HCT116 (cell line): ENCODE data around the gene IGSF11. TPM values are rescaled to one million over a fixed set of nuclear protein-coding genes. Genes with fewer than 3 reads are reported as not detected.

Experiments
- ATAC-seq: fragments of 200-7000 bp; cut with Tn5 transposase; 2 replicates; pipeline ENCODE4 v1.9.1; 2020; ENCODE audit warnings: mild to moderate bottlenecking, moderate library complexity
- BruUV-seq: library from RNA; stranded (reverse); fragments of 400-500 nt; replicated peaks from 2 replicates; lab custom pipeline; 2021; lab: Mats Ljungman, UMichigan
- CTCF ChIA-PET: fragments of 300-600 bp; sonication (Branson Sonifier 250); formaldehyde crosslinking; loops from one replicate; lab custom pipeline; 2021; ENCODE audit warnings: antibody characterized with exemption; lab: Charles Lee
- POLR2A ChIA-PET: fragments of 300-600, 350-600 bp; sonication (Branson Sonifier 250); formaldehyde crosslinking; loops from one replicate; lab custom pipeline; 2021; ENCODE audit warnings: antibody characterized with exemption; lab: Charles Lee
- RAD21 ChIA-PET, 2 experiments: fragments of 300-600 bp; sonication (Branson Sonifier 250); formaldehyde crosslinking; loops; one replicate each; lab custom pipeline; 2023; ENCODE audit warnings: low total read pairs in 2 of 2; ENCODE audit not compliant: uncharacterized antibody in 2 of 2, unreplicated experiment in 2 of 2, low non-redundant PET in 1 of 2; lab: Charles Lee
- DNase-seq: peaks from one replicate; pipeline ENCODE4 v3.0.0-alpha.2; 2010; ENCODE audit warnings: low read depth, low spot score
- H2AFZ ChIP-seq: fragments of 200-600 bp; shearing (Covaris generic), sonication (generic); 2 replicates; pipeline ENCODE4 v1.6.1; 2017; ENCODE audit warnings: low read depth, mixed run types, mixed read lengths, antibody characterized with exemption, low read length; ENCODE audit not compliant: poor library complexity, severe bottlenecking
- H3K27ac ChIP-seq: 2 replicates; pipeline ENCODE4 v1.5.1; 2012; ENCODE audit warnings: low read depth, low read length
- H3K27me3 ChIP-seq: fragments of 200-600 bp; sonication (generic); 2 replicates; pipeline ENCODE4 v1.6.1; 2016; ENCODE audit warnings: mixed run types, low read length, mixed read lengths; ENCODE audit not compliant: insufficient read depth
- H3K36me3 ChIP-seq, 2 experiments: fragments of 200-500 bp in 1 of 2; fragments of 200-600 bp in 1 of 2; sonication (Bioruptor generic) in 1 of 2; sonication (generic) in 1 of 2; 2 replicates each; pipeline versions ENCODE4 v1.5.1 to v1.6.1; 2014 to 2016; ENCODE audit warnings: low read length in 2 of 2, inconsistent platforms in 1 of 2, mixed read lengths in 1 of 2, mixed run types in 1 of 2; ENCODE audit not compliant: insufficient read depth in 2 of 2, control insufficient read depth in 1 of 2
- H3K4me1 ChIP-seq, 2 experiments: fragments of 200-600 bp in 1 of 2; sonication (generic) in 1 of 2; 2 replicates each; pipeline versions ENCODE4 v1.5.1 to v1.6.1; 2012 to 2017; ENCODE audit warnings: low read length in 2 of 2, inconsistent platforms in 1 of 2, mild to moderate bottlenecking in 1 of 2, mixed read lengths in 1 of 2, mixed run types in 1 of 2, moderate library complexity in 1 of 2; ENCODE audit not compliant: insufficient read depth in 2 of 2, control insufficient read depth in 1 of 2
- H3K4me2 ChIP-seq: fragments of 200-600 bp; sonication (generic); 2 replicates; pipeline ENCODE4 v1.6.1; 2017; ENCODE audit warnings: mixed run types, low read length, mixed read lengths
- H3K4me3 ChIP-seq, 2 experiments: fragments of 200-600 bp in 1 of 2; sonication (generic) in 1 of 2; replicated peaks in 1 of 2; 2 replicates each; pipeline ENCODE4 v1.5.1; 2011 to 2016; ENCODE audit warnings: low read length in 2 of 2, control low read depth in 1 of 2, low read depth in 1 of 2, mild to moderate bottlenecking in 1 of 2, mixed read lengths in 1 of 2, mixed run types in 1 of 2
- H3K79me2 ChIP-seq: fragments of 200-600 bp; sonication (generic); 2 replicates; pipeline ENCODE4 v1.6.1; 2017; ENCODE audit warnings: mild to moderate bottlenecking, mixed run types, low read length, moderate library complexity, mixed read lengths; ENCODE audit not compliant: insufficient read depth
- H3K9ac ChIP-seq: fragments of 200-600 bp; sonication (generic); 2 replicates; pipeline ENCODE4 v1.6.1; 2016; ENCODE audit warnings: low read length, mixed read lengths
- H3K9me2 ChIP-seq: fragments of 200-600 bp; sonication (generic), shearing (Covaris generic); 2 replicates; pipeline ENCODE4 v1.6.1; 2017; ENCODE audit warnings: mixed run types, mild to moderate bottlenecking, moderate library complexity; ENCODE audit not compliant: insufficient read depth
- H3K9me3 ChIP-seq, 2 experiments: fragments of 200-500 bp in 1 of 2; fragments of 200-600 bp in 1 of 2; sonication (Bioruptor generic) in 1 of 2; sonication (generic) in 1 of 2; 2 replicates each; pipeline ENCODE4 v1.6.1; 2014 to 2017; ENCODE audit warnings: low read length in 2 of 2, mixed read lengths in 2 of 2, inconsistent platforms in 1 of 2, low read depth in 1 of 2, mild to moderate bottlenecking in 1 of 2, mixed run types in 1 of 2, moderate library complexity in 1 of 2; ENCODE audit not compliant: control insufficient read depth in 1 of 2, insufficient read depth in 1 of 2
- H4K20me1 ChIP-seq: fragments of 200-600 bp; sonication (generic), shearing (Covaris generic); 2 replicates; pipeline ENCODE4 v1.6.1; 2017; ENCODE audit warnings: mixed run types, mild to moderate bottlenecking, moderate library complexity; ENCODE audit not compliant: insufficient read depth
- CBX3 ChIP-seq: IDR thresholded peaks from 2 replicates; pipeline ENCODE4 v1.6.1; 2012; ENCODE audit warnings: low read depth
- EGR1 ChIP-seq: IDR thresholded peaks from 2 replicates; pipeline ENCODE4 v1.6.1; 2012; ENCODE audit warnings: low read depth
- ELF1 ChIP-seq: IDR thresholded peaks from 2 replicates; pipeline ENCODE4 v1.6.1; 2012; ENCODE audit warnings: low read depth, borderline replicate concordance
- EZH2phosphoT487 ChIP-seq: fragments of 200-600 bp; IDR thresholded peaks from 2 replicates; pipeline ENCODE4 v1.6.1; 2018; ENCODE audit warnings: antibody characterized with exemption, borderline replicate concordance
- POLR2A ChIP-seq: IDR thresholded peaks from 2 replicates; pipeline ENCODE4 v1.7.0; 2011; ENCODE audit warnings: borderline replicate concordance; ENCODE audit not compliant: insufficient read depth, insufficient read length; ENCODE audit errors: extremely low read depth
- POLR2AphosphoS5 ChIP-seq: IDR thresholded peaks from 2 replicates; pipeline ENCODE4 v1.6.1; 2011; ENCODE audit warnings: mild to moderate bottlenecking, low read depth, low read length, moderate library complexity
- SP1 ChIP-seq: IDR thresholded peaks from 2 replicates; pipeline ENCODE4 v1.6.1; 2012; ENCODE audit warnings: low read depth
- SRF ChIP-seq: IDR thresholded peaks from 2 replicates; pipeline ENCODE4 v1.6.1; 2012; ENCODE audit warnings: low read depth
- TCF7L2 ChIP-seq: IDR thresholded peaks from 2 replicates; pipeline ENCODE4 v1.7.0; 2011; ENCODE audit warnings: borderline replicate concordance, inconsistent platforms; ENCODE audit not compliant: insufficient read depth, insufficient read length; ENCODE audit errors: extremely low read depth
- ZNF274 ChIP-seq: fragments of 200-500 bp; sonication (Bioruptor generic); IDR thresholded peaks from 2 replicates; pipeline ENCODE4 v1.6.1; 2014; ENCODE audit warnings: mild to moderate bottlenecking, low read depth, low read length, inconsistent platforms
- intact Hi-C: fragments of 100-400 bp; cut with micrococcal nuclease; formaldehyde crosslinking; loops from 2 replicates; pipeline ENCODE4 v1.10.0; 2022
- total RNA-seq: library from RNA; stranded (reverse); gene quantifications from one replicate; pipeline ENCODE4 v1.2.1, GENCODE V29; 2021; ENCODE audit not compliant: unreplicated experiment
- TF ChIP-seq, protein P1 (sequence below): IDR thresholded peaks from 2 replicates; pipeline ENCODE4 v1.6.1; 2011; ENCODE audit warnings: mild to moderate bottlenecking, low read length, moderate library complexity; ENCODE audit not compliant: insufficient replicate concordance; ENCODE audit errors: extremely low read depth

Gene IGSF11
- total RNA-seq, 1 experiment from 2014 or later: not detected

DNA sequence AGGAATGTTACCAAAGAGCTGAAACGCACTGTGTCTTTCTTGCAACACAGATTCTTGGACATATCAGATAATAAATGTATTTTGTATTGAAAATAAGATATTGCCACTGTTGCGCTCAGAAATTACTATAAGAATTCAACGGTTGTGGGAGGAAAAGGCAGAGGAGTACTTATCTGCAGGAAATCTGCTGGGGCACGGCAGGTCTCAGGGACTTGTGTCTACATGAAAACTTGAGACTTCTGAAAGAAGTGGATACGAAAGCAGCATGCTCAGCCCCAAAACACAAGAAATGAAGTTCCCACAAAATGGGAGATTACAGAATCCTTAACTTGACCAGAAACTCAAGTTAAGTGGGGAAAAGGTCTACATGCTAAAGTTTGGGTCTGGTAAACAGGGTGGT is 86.5 kb downstream of the IGSF11 start:
- H3K4me3 ChIP-seq: no peak overlapping the region
- no peaks in the 10 kb centered on the region for H3K36me3 ChIP-seq
- CTCF ChIA-PET: no interaction called here
- no peaks in the 10 kb centered on the region for H3K9me2 ChIP-seq
- peaks cover 27% of the 10 kb centered on the region for H3K27me3 ChIP-seq
- H3K4me1 ChIP-seq: no peaks in the 10 kb centered on the region
- H3K9ac ChIP-seq: no peak overlapping the region
- POLR2A ChIA-PET: no interaction called here
- no peaks in the 10 kb centered on the region for H3K9me3 ChIP-seq
- no peaks in the 10 kb centered on the region for H3K79me2 ChIP-seq
- no peak overlapping the region for H3K27ac ChIP-seq
- H4K20me1 ChIP-seq: no peaks in the 10 kb centered on the region; the same call in 1 of the 2 replicates
- no peak for ATAC-seq
- no peak overlapping the region for H2AFZ ChIP-seq
- H3K4me2 ChIP-seq: no peak overlapping the region
- no peak for TF ChIP-seq EZH2phosphoT487
- no peak for TF ChIP-seq ZNF274
- TF ChIP-seq, protein P1, sequence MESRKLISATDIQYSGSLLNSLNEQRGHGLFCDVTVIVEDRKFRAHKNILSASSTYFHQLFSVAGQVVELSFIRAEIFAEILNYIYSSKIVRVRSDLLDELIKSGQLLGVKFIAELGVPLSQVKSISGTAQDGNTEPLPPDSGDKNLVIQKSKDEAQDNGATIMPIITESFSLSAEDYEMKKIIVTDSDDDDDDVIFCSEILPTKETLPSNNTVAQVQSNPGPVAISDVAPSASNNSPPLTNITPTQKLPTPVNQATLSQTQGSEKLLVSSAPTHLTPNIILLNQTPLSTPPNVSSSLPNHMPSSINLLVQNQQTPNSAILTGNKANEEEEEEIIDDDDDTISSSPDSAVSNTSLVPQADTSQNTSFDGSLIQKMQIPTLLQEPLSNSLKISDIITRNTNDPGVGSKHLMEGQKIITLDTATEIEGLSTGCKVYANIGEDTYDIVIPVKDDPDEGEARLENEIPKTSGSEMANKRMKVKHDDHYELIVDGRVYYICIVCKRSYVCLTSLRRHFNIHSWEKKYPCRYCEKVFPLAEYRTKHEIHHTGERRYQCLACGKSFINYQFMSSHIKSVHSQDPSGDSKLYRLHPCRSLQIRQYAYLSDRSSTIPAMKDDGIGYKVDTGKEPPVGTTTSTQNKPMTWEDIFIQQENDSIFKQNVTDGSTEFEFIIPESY: no peak
- no peak for TF ChIP-seq POLR2A
- TF ChIP-seq TCF7L2: no peak
- TF ChIP-seq SRF: no peak
- TF ChIP-seq EGR1: no peak
- TF ChIP-seq CBX3: no peak
- TF ChIP-seq POLR2AphosphoS5: no peak
- no peak for TF ChIP-seq ELF1
- TF ChIP-seq SP1: no peak
- intact Hi-C loops: no loop called here
- RAD21 ChIA-PET: no interaction called here
- no peak for DNase-seq
- no TSS peak for BruUV-seq
